HEK293T (cell line): ENCODE measurements around the gene ZMIZ1.

Experiments
- CTCF ChIA-PET: fragments of 350-600 bp; formaldehyde crosslinking; extraction: SDS; loops from one replicate; lab custom pipeline; 2021; ENCODE audit warnings: antibody characterized with exemption, inconsistent platforms; lab: Yijun Ruan, JAX
- POLR2A ChIA-PET: fragments of 350-600 bp; formaldehyde crosslinking; extraction: SDS; loops from one replicate; lab custom pipeline; 2020; ENCODE audit warnings: antibody characterized with exemption, inconsistent platforms; lab: Yijun Ruan, JAX
- DNase-seq: peaks from one replicate; pipeline ENCODE4 v3.0.0; 2012; ENCODE audit warnings: mixed read lengths; ENCODE audit errors: extremely low spot score
- ARNT ChIP-seq: fragments of 450-650 bp; IDR thresholded peaks from 2 replicates; pipeline ENCODE4 v1.6.1; 2017; ENCODE audit warnings: mild to moderate bottlenecking
- BHLHE40 ChIP-seq: fragments of 450-650 bp; IDR thresholded peaks from 2 replicates; pipeline ENCODE4 v1.6.1; 2016; ENCODE audit warnings: mild to moderate bottlenecking, moderate library complexity, borderline replicate concordance
- CTBP1 ChIP-seq: fragments of 450-650 bp; IDR thresholded peaks from 2 replicates; pipeline ENCODE4 v1.6.1; 2016; ENCODE audit warnings: borderline replicate concordance
- ELF4 ChIP-seq: fragments of 450-650 bp; IDR thresholded peaks from 2 replicates; pipeline ENCODE4 v1.6.1; 2017; ENCODE audit warnings: antibody characterized with exemption
- FOXA1 ChIP-seq: fragments of 450-650 bp; IDR thresholded peaks from 2 replicates; pipeline ENCODE4 v1.6.1; 2016; ENCODE audit warnings: mild to moderate bottlenecking
- FOXK2 ChIP-seq: fragments of 450-650 bp; IDR thresholded peaks from 2 replicates; pipeline ENCODE4 v1.6.1; 2016; ENCODE audit warnings: mild to moderate bottlenecking
- FOXM1 ChIP-seq: fragments of 450-650 bp; IDR thresholded peaks from 2 replicates; pipeline ENCODE4 v1.6.1; 2017; ENCODE audit warnings: mild to moderate bottlenecking, borderline replicate concordance
- HDGF ChIP-seq: fragments of 450-650 bp; IDR thresholded peaks from 2 replicates; pipeline ENCODE4 v1.6.1; 2017; ENCODE audit warnings: antibody characterized with exemption, borderline replicate concordance
- L3MBTL2 ChIP-seq: fragments of 450-650 bp; conservative IDR thresholded peaks from 2 replicates; pipeline ENCODE4 v1.6.1; 2016; ENCODE audit warnings: mild to moderate bottlenecking
- LEF1 ChIP-seq: fragments of 450-650 bp; IDR thresholded peaks from 2 replicates; pipeline ENCODE4 v1.6.1; 2017; ENCODE audit warnings: mild to moderate bottlenecking, borderline replicate concordance
- NFRKB ChIP-seq: fragments of 450-650 bp; IDR thresholded peaks from 2 replicates; pipeline ENCODE4 v1.6.1; 2016; ENCODE audit warnings: mild to moderate bottlenecking, moderate library complexity
- PKNOX1 ChIP-seq: fragments of 450-650 bp; IDR thresholded peaks from 2 replicates; pipeline ENCODE4 v1.6.1; 2016
- SP1 ChIP-seq: fragments of 450-650 bp; IDR thresholded peaks from 2 replicates; pipeline ENCODE4 v1.6.1; 2017
- SUZ12 ChIP-seq: fragments of 450-650 bp; IDR thresholded peaks from 2 replicates; pipeline ENCODE4 v1.6.1; 2016; ENCODE audit warnings: mild to moderate bottlenecking
- TARDBP ChIP-seq: fragments of 450-650 bp; IDR thresholded peaks from 2 replicates; pipeline ENCODE4 v1.6.1; 2016
- ZNF384 ChIP-seq: fragments of 450-650 bp; IDR thresholded peaks from 2 replicates; pipeline ENCODE4 v1.6.1; 2016

ZMIZ1 gene

GRCh38 chr10:79021948-79022499, 46.7 kb upstream of the ZMIZ1 start:
- DNase-seq: no peak
- ChIA-PET POLR2A (no interaction called here), CTCF (no interaction called here)
- TF ChIP-seq NFRKB (no peak), ZNF384 (no peak), HDGF (no peak), SP1 (no peak), L3MBTL2 (no peak), BHLHE40 (no peak), ARNT (no peak), CTBP1 (no peak), ELF4 (no peak), FOXM1 (no peak), FOXA1 (no peak), FOXK2 (no peak), SUZ12 (no peak), TARDBP (no peak), PKNOX1 (no peak), LEF1 (no peak)

- DNase-seq: peak; percentile 87
- peak; percentile 41; the same call in 1 of the 2 replicates for TF ChIP-seq L3MBTL2
- TF ChIP-seq FOXK2: no peak
- no peak for TF ChIP-seq BHLHE40
- CTCF ChIA-PET: no interaction called here
- POLR2A ChIA-PET: interaction anchor here (1.3 kb wide), 1 partner anchor 16 kb away, joined by 4 read pairs; no protein-coding TSS in a partner anchor
These were observed 46.1 kb upstream of the ZMIZ1 start for GRCh38 chr10:79022565-79023230.

GRCh38 chr10:79023240-79024162, 45.3 kb upstream of the ZMIZ1 start:
- ChIA-PET CTCF (interaction anchor here (0.6 kb wide), 1 partner anchor 46 kb away, joined by 3 read pairs; no protein-coding TSS in a partner anchor), POLR2A (interaction anchor here (1.3 kb wide), 1 partner anchor 15 kb away, joined by 4 read pairs; no protein-coding TSS in a partner anchor)
- no peak for TF ChIP-seq ARNT
- TF ChIP-seq LEF1: no peak
- DNase-seq: no peak

GRCh38 chr10:79024296-79024695, 44.5 kb upstream of the ZMIZ1 start:
- ChIA-PET CTCF (interaction anchor here (0.6 kb wide), 1 partner anchor 47 kb away, joined by 3 read pairs; no protein-coding TSS in a partner anchor), POLR2A (interaction anchor here (0.7 to 1.3 kb wide), 2 partner anchors 14 to 19 kb away, joined by 3 to 4 read pairs; no protein-coding TSS in a partner anchor)
- no peak for DNase-seq
- TF ChIP-seq PKNOX1 (no peak), HDGF (no peak), LEF1 (no peak), SUZ12 (no peak), SP1 (no peak), FOXA1 (no peak), NFRKB (no peak), ZNF384 (no peak), BHLHE40 (no peak), ARNT (no peak), FOXK2 (no peak), FOXM1 (no peak), TARDBP (no peak), CTBP1 (no peak), ELF4 (no peak)

- DNase-seq: no peak
- ChIA-PET CTCF (no interaction called here), POLR2A (interaction anchor here (0.7 kb wide), 1 partner anchor 20 kb away, joined by 3 read pairs; no protein-coding TSS in a partner anchor)
- TF ChIP-seq LEF1: no peak
- no peak for TF ChIP-seq PKNOX1
- TF ChIP-seq SUZ12: no peak
- no peak for TF ChIP-seq ARNT
- TF ChIP-seq ELF4: no peak
- TF ChIP-seq FOXM1: no peak
- no peak for TF ChIP-seq L3MBTL2
- TF ChIP-seq CTBP1: no peak
- TF ChIP-seq HDGF: no peak
- TF ChIP-seq FOXA1: no peak
- no peak for TF ChIP-seq ZNF384
- no peak for TF ChIP-seq FOXK2
- TF ChIP-seq NFRKB: no peak
These were observed 44.0 kb upstream of the ZMIZ1 start for GRCh38 chr10:79024720-79025198.
